Fibroblast of lung (primary cell): Measurements from ENCODE around the gene TNFRSF19.

Experiments used
- EZH2 ChIP-seq: IDR thresholded peaks from 2 replicates; pipeline ENCODE4 v1.5.1; 2012; ENCODE audit warnings: low read length, control low read depth, mild to moderate bottlenecking; ENCODE audit errors: missing control alignments
- TF ChIP-seq, protein P1 (sequence below), 2 donors: IDR thresholded peaks in 1 of 2; conservative IDR thresholded peaks in 1 of 2; 1 replicate in 1 of 2; 2 replicates in 1 of 2; pipeline ENCODE4 v1.5.1; 2011 to 2012; ENCODE audit warnings: low read length in 2 of 2, control low read depth in 1 of 2, inconsistent platforms in 1 of 2, low read depth in 1 of 2, mild to moderate bottlenecking in 1 of 2

DNA sequence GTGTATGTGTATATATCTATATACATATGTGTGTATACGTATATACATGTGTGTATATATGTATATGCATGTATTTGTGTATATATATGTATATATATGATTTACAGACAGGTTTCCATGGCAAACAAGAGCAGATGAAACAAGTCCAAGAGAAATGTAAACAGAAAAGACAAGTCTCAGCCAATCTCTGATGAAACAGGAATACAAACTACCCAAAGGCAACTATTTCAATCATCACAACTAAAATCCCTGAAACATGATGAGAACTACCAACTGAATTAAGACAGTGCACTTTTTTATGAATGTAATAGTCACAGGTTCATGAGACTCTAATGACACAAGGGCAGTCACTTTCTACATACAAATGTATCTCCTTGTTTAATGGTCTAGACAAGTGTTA is 140.2 kb downstream of the TNFRSF19 start:
- TF ChIP-seq, protein P1, sequence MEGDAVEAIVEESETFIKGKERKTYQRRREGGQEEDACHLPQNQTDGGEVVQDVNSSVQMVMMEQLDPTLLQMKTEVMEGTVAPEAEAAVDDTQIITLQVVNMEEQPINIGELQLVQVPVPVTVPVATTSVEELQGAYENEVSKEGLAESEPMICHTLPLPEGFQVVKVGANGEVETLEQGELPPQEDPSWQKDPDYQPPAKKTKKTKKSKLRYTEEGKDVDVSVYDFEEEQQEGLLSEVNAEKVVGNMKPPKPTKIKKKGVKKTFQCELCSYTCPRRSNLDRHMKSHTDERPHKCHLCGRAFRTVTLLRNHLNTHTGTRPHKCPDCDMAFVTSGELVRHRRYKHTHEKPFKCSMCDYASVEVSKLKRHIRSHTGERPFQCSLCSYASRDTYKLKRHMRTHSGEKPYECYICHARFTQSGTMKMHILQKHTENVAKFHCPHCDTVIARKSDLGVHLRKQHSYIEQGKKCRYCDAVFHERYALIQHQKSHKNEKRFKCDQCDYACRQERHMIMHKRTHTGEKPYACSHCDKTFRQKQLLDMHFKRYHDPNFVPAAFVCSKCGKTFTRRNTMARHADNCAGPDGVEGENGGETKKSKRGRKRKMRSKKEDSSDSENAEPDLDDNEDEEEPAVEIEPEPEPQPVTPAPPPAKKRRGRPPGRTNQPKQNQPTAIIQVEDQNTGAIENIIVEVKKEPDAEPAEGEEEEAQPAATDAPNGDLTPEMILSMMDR (conservative IDR thresholded peaks at IDR 0.05 in 1 of 2, IDR thresholded peaks at IDR 0.05 in 1 of 2; ENCODE audit: low read depth in 1 of 2, low read length in 2 of 2): no peak
- TF ChIP-seq EZH2: no peak
